GM23338 (cell line): ENCODE data around the gene TMEM88. TPM values are rescaled to one million over a fixed set of nuclear protein-coding genes. Genes with fewer than 3 reads are reported as not detected.

Source experiments
- ATAC-seq: fragments of 200-7000 bp; cut with Tn5 transposase; 3 replicates; pipeline ENCODE4 v1.9.1; 2020
- DNase-seq: peaks from one replicate; pipeline ENCODE4 v3.0.0-alpha.2; 2015; ENCODE audit warnings: low spot score
- H2AFZ ChIP-seq: fragments of 200-600 bp; sonication (generic); 2 replicates; pipeline ENCODE4 v1.8.0; 2016; ENCODE audit warnings: antibody characterized with exemption, mild to moderate bottlenecking, moderate library complexity
- H3F3A ChIP-seq: fragments of 200-600 bp; sonication (generic); replicated peaks from 2 replicates; pipeline ENCODE4 v1.8.0; 2017; ENCODE audit warnings: antibody characterized with exemption, mixed run types, low read depth
- H3K27ac ChIP-seq: fragments of 200-600 bp; sonication (generic); 2 replicates; pipeline ENCODE4 v1.6.1; 2016; ENCODE audit warnings: low read depth
- H3K27me3 ChIP-seq: fragments of 200-600 bp; sonication (generic); 2 replicates; pipeline ENCODE4 v1.8.0; 2016; ENCODE audit warnings: mild to moderate bottlenecking, mixed run types, moderate library complexity; ENCODE audit not compliant: insufficient read depth
- H3K36me3 ChIP-seq: fragments of 200-600 bp; sonication (generic); 2 replicates; pipeline ENCODE4 v1.8.0; 2016; ENCODE audit warnings: mild to moderate bottlenecking; ENCODE audit not compliant: insufficient read depth
- H3K4me1 ChIP-seq: fragments of 200-600 bp; sonication (generic); 2 replicates; pipeline ENCODE4 v1.8.0; 2016; ENCODE audit warnings: mild to moderate bottlenecking, moderate library complexity; ENCODE audit not compliant: insufficient read depth
- H3K4me2 ChIP-seq: fragments of 200-600 bp; sonication (generic); 2 replicates; pipeline ENCODE4 v1.7.1; 2017; ENCODE audit warnings: mixed run types
- H3K4me3 ChIP-seq: fragments of 200-600 bp; sonication (generic); 2 replicates; pipeline ENCODE4 v1.6.1; 2016; ENCODE audit warnings: mixed run types
- H3K79me2 ChIP-seq: fragments of 200-600 bp; sonication (generic); replicated peaks from 2 replicates; pipeline ENCODE4 v1.8.0; 2017; ENCODE audit warnings: mild to moderate bottlenecking; ENCODE audit not compliant: insufficient read depth
- H3K9me2 ChIP-seq: fragments of 200-600 bp; sonication (generic); 2 replicates; pipeline ENCODE4 v1.8.0; 2017; ENCODE audit not compliant: insufficient read depth
- H4K20me1 ChIP-seq: fragments of 200-600 bp; sonication (generic); replicated peaks from 2 replicates; pipeline ENCODE4 v1.8.0; 2017; ENCODE audit warnings: mild to moderate bottlenecking; ENCODE audit not compliant: insufficient read depth
- H3K27ac Mint-ChIP-seq: 2 replicates; pipeline ENCODE4 v1.8.0; 2020; ENCODE audit warnings: inconsistent platforms, mild to moderate bottlenecking, moderate library complexity, mixed read lengths
- H3K27me3 Mint-ChIP-seq: 3 replicates; pipeline ENCODE4 v1.8.0; 2022; ENCODE audit warnings: low read depth, mild to moderate bottlenecking, moderate library complexity, mixed read lengths, inconsistent platforms; ENCODE audit not compliant: insufficient read depth, poor library complexity
- H3K36me3 Mint-ChIP-seq: 3 replicates; pipeline ENCODE4 v1.8.0; 2021; ENCODE audit warnings: low read depth, mild to moderate bottlenecking, inconsistent platforms, moderate library complexity, mixed read lengths
- H3K4me1 Mint-ChIP-seq: 3 replicates; pipeline ENCODE4 v1.8.0; 2020; ENCODE audit warnings: mild to moderate bottlenecking, inconsistent platforms, mixed read lengths
- H3K4me3 Mint-ChIP-seq: 3 replicates; pipeline ENCODE4 v1.8.0; 2021; ENCODE audit warnings: moderate library complexity, mild to moderate bottlenecking, inconsistent platforms, mixed read lengths
- H3K9me3 Mint-ChIP-seq: 3 replicates; pipeline ENCODE4 v1.8.0; 2020; ENCODE audit warnings: moderate library complexity, mild to moderate bottlenecking, inconsistent platforms, mixed read lengths
- CREB1 ChIP-seq: fragments of 250-450 bp; sonication (Bioruptor Pico); IDR thresholded peaks from 2 replicates; pipeline ENCODE4 v1.5.0; 2020; ENCODE audit warnings: low read depth, mild to moderate bottlenecking, moderate library complexity
- POLR2AphosphoS5 ChIP-seq: IDR thresholded peaks from 2 replicates; pipeline ENCODE4 v1.6.1; 2016; ENCODE audit warnings: antibody characterized with exemption, low read depth
- STAT1 ChIP-seq: IDR thresholded peaks from one replicate; pipeline ENCODE4 v1.6.1; 2016; ENCODE audit warnings: antibody characterized with exemption; ENCODE audit not compliant: unreplicated experiment
- ZNF114 ChIP-seq: fragments of 250-450 bp; sonication (Bioruptor Pico); IDR thresholded peaks from 2 replicates; pipeline ENCODE4 v1.5.0; 2020; ENCODE audit warnings: mild to moderate bottlenecking, moderate library complexity
- ZNF331 ChIP-seq: fragments of 250-450 bp; sonication (Bioruptor Pico); IDR thresholded peaks from 2 replicates; pipeline ENCODE4 v1.5.0; 2020; ENCODE audit warnings: low read depth, mild to moderate bottlenecking, moderate library complexity
- polyA plus RNA-seq: library from polyadenylated mRNA; unstranded; fragments of >200 nt; fragmentation: Nextera tagmentation; extraction: Ambion mirVana; gene quantifications from 2 replicates; pipeline ENCODE4 v1.2.1, GENCODE V29; 2016
- total RNA-seq: library from RNA; depleted of rRNA; stranded (reverse); fragments of >200 nt; shearing (Covaris generic); gene quantifications from 2 replicates; pipeline ENCODE4 v1.2.3, GENCODE V29; 2014
- TF ChIP-seq, protein P1 (sequence below): fragments of 250-450 bp; sonication (Bioruptor Pico); IDR thresholded peaks from 2 replicates; pipeline ENCODE4 v1.5.0; 2020; ENCODE audit warnings: mild to moderate bottlenecking, moderate library complexity
- TF ChIP-seq, protein P2 (sequence below): IDR thresholded peaks from 2 replicates; pipeline ENCODE4 v1.6.1; 2016; ENCODE audit warnings: antibody characterized with exemption

TMEM88 gene
- total and polyA plus RNA-seq, 2 experiments from 2014 or later = 0.58 to 0.97 TPM

DNA sequence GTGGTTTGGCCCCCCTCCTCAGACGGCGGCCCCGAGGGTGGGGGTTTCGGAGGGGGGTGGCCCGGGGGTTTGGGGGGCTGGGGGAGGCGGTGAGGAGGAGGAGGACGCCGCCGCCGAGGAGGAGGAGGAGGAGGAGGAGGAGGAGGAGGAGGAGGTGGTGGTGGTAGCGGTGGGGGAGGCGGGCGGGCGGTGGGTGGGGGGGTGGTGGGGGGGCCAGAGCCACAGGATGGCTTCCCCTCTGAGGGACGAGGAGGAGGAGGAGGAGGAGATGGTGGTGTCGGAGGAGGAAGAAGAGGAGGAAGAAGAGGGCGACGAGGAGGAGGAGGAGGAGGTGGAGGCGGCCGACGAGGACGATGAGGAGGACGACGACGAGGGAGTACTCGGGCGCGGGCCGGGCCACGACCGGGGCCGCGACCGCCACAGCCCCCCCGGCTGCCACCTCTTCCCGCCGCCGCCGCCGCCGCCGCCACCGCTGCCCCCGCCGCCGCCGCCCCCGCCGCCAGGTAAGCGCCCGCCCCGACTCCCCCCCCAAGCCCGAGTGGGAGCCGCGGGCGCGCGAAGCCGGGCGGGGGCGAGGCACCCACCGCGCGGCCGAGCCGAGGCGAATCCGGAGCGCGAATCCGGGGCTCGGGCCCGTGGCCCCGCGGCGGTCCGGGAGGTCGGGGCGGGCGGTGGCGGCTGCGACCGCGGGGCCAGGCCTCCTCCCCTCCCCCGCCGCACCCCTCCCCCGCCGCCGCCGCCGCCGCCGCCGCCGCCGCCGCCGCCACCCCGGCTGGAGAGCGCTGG is 29.9 kb downstream of the TMEM88 start (continued):
- TF ChIP-seq, protein P1, sequence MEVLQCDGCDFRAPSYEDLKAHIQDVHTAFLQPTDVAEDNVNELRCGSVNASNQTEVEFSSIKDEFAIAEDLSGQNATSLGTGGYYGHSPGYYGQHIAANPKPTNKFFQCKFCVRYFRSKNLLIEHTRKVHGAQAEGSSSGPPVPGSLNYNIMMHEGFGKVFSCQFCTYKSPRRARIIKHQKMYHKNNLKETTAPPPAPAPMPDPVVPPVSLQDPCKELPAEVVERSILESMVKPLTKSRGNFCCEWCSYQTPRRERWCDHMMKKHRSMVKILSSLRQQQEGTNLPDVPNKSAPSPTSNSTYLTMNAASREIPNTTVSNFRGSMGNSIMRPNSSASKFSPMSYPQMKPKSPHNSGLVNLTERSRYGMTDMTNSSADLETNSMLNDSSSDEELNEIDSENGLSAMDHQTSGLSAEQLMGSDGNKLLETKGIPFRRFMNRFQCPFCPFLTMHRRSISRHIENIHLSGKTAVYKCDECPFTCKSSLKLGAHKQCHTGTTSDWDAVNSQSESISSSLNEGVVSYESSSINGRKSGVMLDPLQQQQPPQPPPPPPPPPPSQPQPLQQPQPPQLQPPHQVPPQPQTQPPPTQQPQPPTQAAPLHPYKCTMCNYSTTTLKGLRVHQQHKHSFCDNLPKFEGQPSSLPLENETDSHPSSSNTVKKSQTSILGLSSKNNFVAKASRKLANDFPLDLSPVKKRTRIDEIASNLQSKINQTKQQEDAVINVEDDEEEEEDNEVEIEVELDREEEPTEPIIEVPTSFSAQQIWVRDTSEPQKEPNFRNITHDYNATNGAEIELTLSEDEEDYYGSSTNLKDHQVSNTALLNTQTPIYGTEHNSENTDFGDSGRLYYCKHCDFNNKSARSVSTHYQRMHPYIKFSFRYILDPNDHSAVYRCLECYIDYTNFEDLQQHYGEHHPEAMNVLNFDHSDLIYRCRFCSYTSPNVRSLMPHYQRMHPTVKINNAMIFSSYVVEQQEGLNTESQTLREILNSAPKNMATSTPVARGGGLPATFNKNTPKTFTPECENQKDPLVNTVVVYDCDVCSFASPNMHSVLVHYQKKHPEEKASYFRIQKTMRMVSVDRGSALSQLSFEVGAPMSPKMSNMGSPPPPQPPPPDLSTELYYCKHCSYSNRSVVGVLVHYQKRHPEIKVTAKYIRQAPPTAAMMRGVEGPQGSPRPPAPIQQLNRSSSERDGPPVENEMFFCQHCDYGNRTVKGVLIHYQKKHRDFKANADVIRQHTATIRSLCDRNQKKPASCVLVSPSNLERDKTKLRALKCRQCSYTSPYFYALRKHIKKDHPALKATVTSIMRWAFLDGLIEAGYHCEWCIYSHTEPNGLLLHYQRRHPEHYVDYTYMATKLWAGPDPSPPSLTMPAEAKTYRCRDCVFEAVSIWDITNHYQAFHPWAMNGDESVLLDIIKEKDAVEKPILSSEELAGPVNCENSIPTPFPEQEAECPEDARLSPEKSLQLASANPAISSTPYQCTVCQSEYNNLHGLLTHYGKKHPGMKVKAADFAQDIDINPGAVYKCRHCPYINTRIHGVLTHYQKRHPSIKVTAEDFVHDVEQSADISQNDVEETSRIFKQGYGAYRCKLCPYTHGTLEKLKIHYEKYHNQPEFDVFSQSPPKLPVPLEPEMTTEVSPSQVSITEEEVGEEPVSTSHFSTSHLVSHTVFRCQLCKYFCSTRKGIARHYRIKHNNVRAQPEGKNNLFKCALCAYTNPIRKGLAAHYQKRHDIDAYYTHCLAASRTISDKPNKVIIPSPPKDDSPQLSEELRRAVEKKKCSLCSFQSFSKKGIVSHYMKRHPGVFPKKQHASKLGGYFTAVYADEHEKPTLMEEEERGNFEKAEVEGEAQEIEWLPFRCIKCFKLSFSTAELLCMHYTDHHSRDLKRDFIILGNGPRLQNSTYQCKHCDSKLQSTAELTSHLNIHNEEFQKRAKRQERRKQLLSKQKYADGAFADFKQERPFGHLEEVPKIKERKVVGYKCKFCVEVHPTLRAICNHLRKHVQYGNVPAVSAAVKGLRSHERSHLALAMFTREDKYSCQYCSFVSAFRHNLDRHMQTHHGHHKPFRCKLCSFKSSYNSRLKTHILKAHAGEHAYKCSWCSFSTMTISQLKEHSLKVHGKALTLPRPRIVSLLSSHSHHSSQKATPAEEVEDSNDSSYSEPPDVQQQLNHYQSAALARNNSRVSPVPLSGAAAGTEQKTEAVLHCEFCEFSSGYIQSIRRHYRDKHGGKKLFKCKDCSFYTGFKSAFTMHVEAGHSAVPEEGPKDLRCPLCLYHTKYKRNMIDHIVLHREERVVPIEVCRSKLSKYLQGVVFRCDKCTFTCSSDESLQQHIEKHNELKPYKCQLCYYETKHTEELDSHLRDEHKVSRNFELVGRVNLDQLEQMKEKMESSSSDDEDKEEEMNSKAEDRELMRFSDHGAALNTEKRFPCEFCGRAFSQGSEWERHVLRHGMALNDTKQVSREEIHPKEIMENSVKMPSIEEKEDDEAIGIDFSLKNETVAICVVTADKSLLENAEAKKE (CRISPR knock-in tag) = no peak
- TF ChIP-seq POLR2AphosphoS5 (no peak), ZNF114 (CRISPR knock-in tag) (no peak), CREB1 (no peak)

DNA sequence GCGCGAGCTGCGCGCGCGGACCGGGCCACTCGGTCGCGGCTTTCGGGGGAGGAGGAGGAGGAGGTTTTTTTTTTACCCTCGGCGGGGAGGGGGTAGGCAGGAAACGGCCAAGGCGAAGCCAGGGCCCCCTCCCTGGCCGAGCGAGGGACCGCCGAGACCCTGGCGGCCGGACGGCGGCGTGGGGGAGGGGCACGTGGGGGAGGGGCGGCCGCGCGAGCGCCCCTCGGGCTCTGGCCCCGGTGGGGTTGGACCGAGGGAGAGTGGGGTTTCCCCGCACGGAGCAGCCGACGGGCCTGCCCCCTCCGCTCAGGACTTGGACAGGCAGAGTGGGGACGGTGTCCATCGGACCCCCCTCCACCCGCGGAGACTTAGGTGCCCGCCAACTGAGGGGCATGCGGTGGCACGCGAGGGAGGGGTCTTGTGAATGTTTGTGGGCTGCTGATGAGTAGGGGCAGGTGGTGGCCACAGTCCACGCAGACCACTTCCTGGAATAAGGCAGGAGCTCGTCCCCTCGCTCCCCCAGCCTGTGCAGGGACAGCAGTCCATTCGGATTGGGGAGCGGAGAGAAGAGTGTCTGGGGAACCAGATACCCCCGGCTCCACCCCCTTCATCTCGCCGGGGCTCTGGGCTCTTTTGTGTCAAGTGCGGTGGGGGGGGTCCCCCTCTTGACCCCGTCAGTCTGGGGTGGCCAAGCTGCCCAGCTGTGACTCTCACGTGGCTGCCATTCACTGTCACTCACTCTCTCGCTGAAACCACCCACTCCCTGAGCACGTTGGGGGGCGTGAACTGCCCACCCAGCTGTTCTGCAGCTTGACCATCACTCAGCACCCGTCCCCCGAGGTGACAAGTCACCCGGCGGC is 30.7 kb downstream of the TMEM88 start:
- peaks cover 46% of the 10 kb centered on the region for H3K4me1 ChIP-seq
- Mint-ChIP-seq H3K27me3 (peaks cover 9% of the 10 kb centered on the region), H3K4me3 (peak overlapping the region; percentile 54; the same call in 1 of the 3 replicates), H3K27ac (no peak overlapping the region), H3K4me1 (peaks cover 3% of the 10 kb centered on the region; the same call in 2 of the 3 replicates), H3K36me3 (no peaks in the 10 kb centered on the region; the same call in 2 of the 3 replicates), H3K9me3 (no peaks in the 10 kb centered on the region; the same call in 2 of the 3 replicates)
- peak overlapping the region; percentile 65 for H3K4me3 ChIP-seq
- peak; percentile 72 for DNase-seq
- H3K4me2 ChIP-seq = peak overlapping the region; percentile 88
- peak overlapping the region; percentile 92 for H2AFZ ChIP-seq
- H3K36me3 ChIP-seq = 0 out of 2 replicates have a peak, but pooled peaks cover 3% of the 10 kb centered on the region
- H3K27me3 ChIP-seq = peaks cover 72% of the 10 kb centered on the region
- H3F3A ChIP-seq = peaks cover 8% of the 10 kb centered on the region
- H3K79me2 ChIP-seq = no peaks in the 10 kb centered on the region
- H4K20me1 ChIP-seq = no peaks in the 10 kb centered on the region
- H3K9me2 ChIP-seq = no peaks in the 10 kb centered on the region
- peak; percentile 20 for ATAC-seq
- H3K27ac ChIP-seq = no peak overlapping the region
- no peak for TF ChIP-seq ZNF331 (CRISPR knock-in tag)
- no peak for TF ChIP-seq ZNF114 (CRISPR knock-in tag)
- TF ChIP-seq STAT1 = no peak
- TF ChIP-seq, protein P2, sequence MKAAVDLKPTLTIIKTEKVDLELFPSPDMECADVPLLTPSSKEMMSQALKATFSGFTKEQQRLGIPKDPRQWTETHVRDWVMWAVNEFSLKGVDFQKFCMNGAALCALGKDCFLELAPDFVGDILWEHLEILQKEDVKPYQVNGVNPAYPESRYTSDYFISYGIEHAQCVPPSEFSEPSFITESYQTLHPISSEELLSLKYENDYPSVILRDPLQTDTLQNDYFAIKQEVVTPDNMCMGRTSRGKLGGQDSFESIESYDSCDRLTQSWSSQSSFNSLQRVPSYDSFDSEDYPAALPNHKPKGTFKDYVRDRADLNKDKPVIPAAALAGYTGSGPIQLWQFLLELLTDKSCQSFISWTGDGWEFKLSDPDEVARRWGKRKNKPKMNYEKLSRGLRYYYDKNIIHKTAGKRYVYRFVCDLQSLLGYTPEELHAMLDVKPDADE = no peak
